HepG2 (cell line): ENCODE measurements around the gene HMGN4. TPM values are rescaled to one million over a fixed set of nuclear protein-coding genes. Genes with fewer than 3 reads are reported as not detected.
A peak's percentile ranks its signal among the peaks of the same experiment; 100 is the strongest.

Experiments
- AFF4 ChIP-seq: sonication (generic); formaldehyde crosslinking; IDR thresholded peaks from 2 replicates; pipeline ENCODE4 v1.4.0; 2020; ENCODE audit warnings: missing genetic modification reagents
- AKNA ChIP-seq: sonication (generic); formaldehyde crosslinking; IDR thresholded peaks from 2 replicates; pipeline ENCODE4 v1.4.0; 2020; ENCODE audit warnings: missing genetic modification reagents, borderline replicate concordance
- CAMTA2 ChIP-seq: sonication (generic); formaldehyde crosslinking; IDR thresholded peaks from 2 replicates; pipeline ENCODE4 v1.4.0; 2020; ENCODE audit warnings: mild to moderate bottlenecking, missing genetic modification reagents, borderline replicate concordance
- GMEB2 ChIP-seq: IDR thresholded peaks from 2 replicates; pipeline ENCODE4 v1.6.1; 2016; ENCODE audit warnings: missing biosample characterization, missing genetic modification reagents, low read depth
- JUNB ChIP-seq: sonication (generic); formaldehyde crosslinking; IDR thresholded peaks from 2 replicates; pipeline ENCODE4 v1.8.0; 2022; ENCODE audit warnings: missing genetic modification reagents, mild to moderate bottlenecking, borderline replicate concordance
- SOX5 ChIP-seq: IDR thresholded peaks from 2 replicates; pipeline ENCODE4 v1.6.1; 2016; ENCODE audit warnings: borderline replicate concordance
- THAP9 ChIP-seq: sonication (generic); formaldehyde crosslinking; IDR thresholded peaks from 2 replicates; pipeline ENCODE4; 2020; ENCODE audit warnings: missing genetic modification reagents, mild to moderate bottlenecking, borderline replicate concordance
- ZBTB25 ChIP-seq: IDR thresholded peaks from 2 replicates; pipeline ENCODE4 v1.6.1; 2018; ENCODE audit warnings: missing genetic modification reagents
- ZNF678 ChIP-seq: sonication (generic); formaldehyde crosslinking; IDR thresholded peaks from 2 replicates; pipeline ENCODE4 v1.4.0; 2020; ENCODE audit warnings: mild to moderate bottlenecking, missing genetic modification reagents
- ZZZ3 ChIP-seq: sonication (generic); formaldehyde crosslinking; IDR thresholded peaks from 2 replicates; pipeline ENCODE4 v1.4.0; 2020; ENCODE audit warnings: missing genetic modification reagents, mild to moderate bottlenecking, borderline replicate concordance
- polyA plus RNA-seq, 8 experiments: library from polyadenylated mRNA; depleted of rRNA in 3 of 8; stranded (reverse) in 7 of 8; unstranded in 1 of 8; fragments of >200 nt; fragmentation: Illumina TruSeq in 4 of 8; extraction: Trizol in 4 of 8; gene quantifications; 2 replicates each; pipeline versions ENCODE4 v1.2.1 to v1.2.3, GENCODE V29; 2011 to 2016; ENCODE audit warnings: low read depth in 4 of 8, missing spikeins in 1 of 8, mixed read lengths in 1 of 8; ENCODE audit not compliant: insufficient read depth in 1 of 8
- total RNA-seq, 5 experiments: library from RNA; depleted of rRNA; stranded (reverse); fragments of >200 nt; fragmentation: Illumina TruSeq; extraction: Trizol; gene quantifications; 2 replicates each; pipeline ENCODE4 v1.2.3, GENCODE V29; 2016; ENCODE audit warnings: low read depth in 1 of 5

The HMGN4 gene
- total and polyA plus RNA-seq, 2 of the 13 experiments (the other 11 are each of a cell fraction or from before 2014, with no cell fraction given) = 39.9 to 52.1 TPM

- TF ChIP-seq AFF4 (CRISPR knock-in tag) (no peak), THAP9 (peak; percentile 72; the same call in 1 of the 2 replicates), ZBTB25 (CRISPR knock-in tag) (peak; percentile 94), CAMTA2 (0 out of 2 replicates have a peak, but pooled peaks have one; percentile 9), AKNA (no peak; the same call in 1 of the 2 replicates), ZNF678 (CRISPR knock-in tag) (no peak), ZZZ3 (CRISPR knock-in tag) (no peak), JUNB (no peak), SOX5 (CRISPR knock-in tag) (peak; percentile 77), GMEB2 (CRISPR knock-in tag) (0 out of 2 replicates have a peak, but pooled peaks have one; percentile 49)
Observed at GRCh38 chr6:26571592-26572296, 33.6 kb downstream of the HMGN4 start (continued).
